Pancreas (tissue), 10 donors: ENCODE measurements around the gene LTB4R2. TPM values are rescaled to one million over a fixed set of nuclear protein-coding genes. Genes with fewer than 3 reads are reported as not detected.

Source experiments
- ATAC-seq, 4 donors: fragments of 200-7000 bp; cut with Tn5 transposase; one replicate each; pipeline versions ENCODE4 v1.8.0 to v1.9.1; 2020; ENCODE audit warnings: mild to moderate bottlenecking in 4 of 4, moderate library complexity in 4 of 4
- DNase-seq, 6 donors: peaks; one replicate each; pipeline ENCODE4 v3.0.0-alpha.2; 2020
- FAIRE-seq: peaks from 2 replicates; lab custom pipeline; 2012; peaks lifted over from hg19 to GRCh38; lab: Jason Lieb, UNC
- H3K27ac ChIP-seq, 4 donors: fragments of 200-600 bp; sonication (generic); 1 replicate in 3 of 4; 2 replicates in 1 of 4; pipeline versions ENCODE4 v1.5.0 to v1.8.0; 2020
- H3K27me3 ChIP-seq, 4 donors: fragments of 200-600 bp; one replicate each; pipeline ENCODE4 v1.8.0; 2021
- H3K36me3 ChIP-seq, 3 donors: fragments of 200-600 bp; sonication (generic) in 1 of 3; one replicate each; pipeline versions ENCODE4 v1.5.0 to v1.8.0; 2020 to 2021
- H3K4me1 ChIP-seq, 3 donors: fragments of 200-600 bp; one replicate each; pipeline ENCODE4 v1.8.0; 2021
- H3K4me3 ChIP-seq, 4 donors: fragments of 200-600 bp; sonication (generic) in 2 of 4; one replicate each; pipeline versions ENCODE4 v1.5.0 to v1.8.0; 2020 to 2021
- H3K9me3 ChIP-seq, 4 donors: fragments of 200-600 bp; one replicate each; pipeline ENCODE4 v1.8.0; 2021
- CTCF ChIP-seq, 4 donors: fragments of 200-600 bp; sonication (generic) in 3 of 4; IDR thresholded peaks; one replicate each; pipeline versions ENCODE4 v1.5.0 to v1.8.0; 2021; ENCODE audit warnings: antibody characterized with exemption in 4 of 4
- whole genome bisulfite sequencing, 2 donors: extraction: QIAGEN DNeasy Blood & Tissue Kit; methylation state at CpG; one replicate each; pipeline ENCODE4 v1.1.7; 2013; 5-methylcytosine and 5-hydroxymethylcytosine counted together
- intact Hi-C, 3 donors: fragments of 100-400 bp; cut with DNase I; formaldehyde crosslinking; loops; one replicate each; pipeline versions ENCODE4 v1.11.1 to v1.14.2; 2022
- polyA plus RNA-seq, 2 donors: library from polyadenylated mRNA; stranded (reverse); fragments of 200-250 nt; gene quantifications; one replicate each; pipeline ENCODE4 v1.2.3, GENCODE V29; 2013
- total RNA-seq, 6 donors: library from RNA; stranded (reverse); fragmentation: NEBNext Ultra II Directional in 4 of 6; extraction: Animal tissue kit (Norgen Biotek cat#: 25700) in 4 of 6; gene quantifications; one replicate each; pipeline versions ENCODE4 v1.2.1 to v1.2.4, GENCODE V29; 2021 to 2023
- donor health status: healthy with polysubstance abuse.
- donor health status: DM: no; HTN: no; CAD: no; lungs with moderate emphysema.
- donor health status: DM: no; HTN: no; CAD: no.
- donor health status: control.
- donor health status: control.
- donor health status: Bipolar disorder and iron deficiency.
- donor health status: DM: yes; HTN: yes; CAD: no.
- donor health status: DM: no; HTN: no; CAD: no.
- donor health status: DM: no; HTN: no; CAD: no.
- donor health status: DM: yes; HTN: yes; CAD: no.

Gene LTB4R2
- total and polyA plus RNA-seq, 8 donors, result 0.73 to 3.1 (median 2.2) TPM

GRCh38 chr14:24361326-24361725 is 51.4 kb downstream of the LTB4R2 start:
- no peak overlapping the region for H3K27ac ChIP-seq
- H3K4me1 ChIP-seq, result peaks cover 0 to 10% (median 0%) of the 10 kb centered on the region in 3 donors
- TF ChIP-seq CTCF (IDR thresholded peaks at IDR 0.05), result no peak
- 62 to 79% methylated on average over 2 of the region's 2 CpGs for WGBS, 2 donors
- no peak for DNase-seq
- ATAC-seq, result no peak
- intact Hi-C loops, result no loop called here
- H3K27me3 ChIP-seq, result no peaks in the 10 kb centered on the region
- no peaks in the 10 kb centered on the region for H3K9me3 ChIP-seq
- no peak overlapping the region for H3K4me3 ChIP-seq
- FAIRE-seq, result no peak
- no peaks in the 10 kb centered on the region for H3K36me3 ChIP-seq

Other genes with a start within 250 kb of the LTB4R2 start
Only the 30 nearest of the 33 such genes appear.
- gene DCAF11, start 195.4 kb upstream of the LTB4R2 start, total RNA-seq, result 10 to 100 TPM; 50.1 to 78.9 (median 60.3) TPM
- 10 to 100 TPM; 34.2 to 41.6 TPM for gene DCAF11, start 195.4 kb upstream of the LTB4R2 start, polyA plus RNA-seq
- 1 to 10 TPM in 3 of 6 donors, under 1 TPM in 3; 0.37 to 2.4 (median 1.1) TPM for gene NRL, start 195.2 kb upstream of the LTB4R2 start, total RNA-seq
- gene NRL, start 195.2 kb upstream of the LTB4R2 start, polyA plus RNA-seq, result 1 to 10 TPM; 2.3 TPM
- gene FITM1, start 179.5 kb upstream of the LTB4R2 start, total RNA-seq, result 10 to 100 TPM in 1 of 6 donors, 1 to 10 TPM in 5; 2.7 to 12.0 (median 4.0) TPM
- gene FITM1, start 179.5 kb upstream of the LTB4R2 start, polyA plus RNA-seq, result 10 to 100 TPM in 1 of 2 donors, 1 to 10 TPM in 1; 3.4 to 11.1 TPM
- 100 to 1,000 TPM in 2 of 6 donors, 10 to 100 TPM in 4; 46.4 to 107 (median 68.8) TPM for gene PSME1, start 173.9 kb upstream of the LTB4R2 start, total RNA-seq
- gene PSME1, start 173.9 kb upstream of the LTB4R2 start, polyA plus RNA-seq, result 100 to 1,000 TPM in 1 of 2 donors, 10 to 100 TPM in 1; 88.9 to 132 TPM
- gene EMC9, start 168.5 kb upstream of the LTB4R2 start, total RNA-seq, result 10 to 100 TPM in 5 of 6 donors, 1 to 10 TPM in 1; 8.1 to 18.8 (median 13.5) TPM
- 10 to 100 TPM; 52.4 to 72.6 TPM for gene EMC9, start 168.5 kb upstream of the LTB4R2 start, polyA plus RNA-seq
- 10 to 100 TPM; 33.9 to 90.3 (median 59.2) TPM for gene PSME2, start 163.5 kb upstream of the LTB4R2 start, total RNA-seq
- 100 to 1,000 TPM; 180 to 285 TPM for gene PSME2, start 163.5 kb upstream of the LTB4R2 start, polyA plus RNA-seq
- 10 to 100 TPM; 25.8 to 44.2 (median 37.1) TPM for gene RNF31, start 162.6 kb upstream of the LTB4R2 start, total RNA-seq
- gene RNF31, start 162.6 kb upstream of the LTB4R2 start, polyA plus RNA-seq, result 100 to 1,000 TPM; 124 to 169 TPM
- gene IRF9, start 148.9 kb upstream of the LTB4R2 start, total RNA-seq, result 10 to 100 TPM; 20.3 to 60.7 (median 27.9) TPM
- 10 to 100 TPM; 50.7 to 60.8 TPM for gene IRF9, start 148.9 kb upstream of the LTB4R2 start, polyA plus RNA-seq
- 1 to 10 TPM; 3.5 to 9.9 (median 4.5) TPM for gene REC8, start 138.1 kb upstream of the LTB4R2 start, total RNA-seq
- 10 to 100 TPM; 22.8 to 41.1 TPM for gene REC8, start 138.1 kb upstream of the LTB4R2 start, polyA plus RNA-seq
- gene IPO4, start 121.3 kb upstream of the LTB4R2 start, total RNA-seq, result 10 to 100 TPM; 24.6 to 62.0 (median 31.0) TPM
- 10 to 100 TPM; 21.3 to 29.4 TPM for gene IPO4, start 121.3 kb upstream of the LTB4R2 start, polyA plus RNA-seq
- 10 to 100 TPM; 29.2 to 46.8 (median 38.4) TPM for gene TM9SF1, start 114.7 kb upstream of the LTB4R2 start, total RNA-seq
- 10 to 100 TPM; 20.5 to 34.4 TPM for gene TM9SF1, start 114.7 kb upstream of the LTB4R2 start, polyA plus RNA-seq
- under 1 TPM in 5 of 6 donors, not detected in 1; 0.16 to 0.66 (median 0.40) TPM for gene TSSK4, start 104.4 kb upstream of the LTB4R2 start, total RNA-seq
- under 1 TPM; 0.14 to 0.46 TPM for gene TSSK4, start 104.4 kb upstream of the LTB4R2 start, polyA plus RNA-seq
- gene CHMP4A, start 96.7 kb upstream of the LTB4R2 start, total RNA-seq, result 10 to 100 TPM; 16.3 to 31.2 (median 22.4) TPM
- 10 to 100 TPM; 35.4 to 79.9 TPM for gene CHMP4A, start 96.7 kb upstream of the LTB4R2 start, polyA plus RNA-seq
- 10 to 100 TPM in 2 of 6 donors, 1 to 10 TPM in 4; 7.8 to 11.9 (median 9.3) TPM for gene MDP1, start 94.1 kb upstream of the LTB4R2 start, total RNA-seq
- 10 to 100 TPM; 20.4 to 31.7 TPM for gene MDP1, start 94.1 kb upstream of the LTB4R2 start, polyA plus RNA-seq
- gene NEDD8, start 77.8 kb upstream of the LTB4R2 start, total RNA-seq, result 10 to 100 TPM; 32.5 to 65.1 (median 46.9) TPM
- gene NEDD8, start 77.8 kb upstream of the LTB4R2 start, polyA plus RNA-seq, result 100 to 1,000 TPM in 1 of 2 donors, 10 to 100 TPM in 1; 62.8 to 118 TPM
- gene GMPR2, start 77.2 kb upstream of the LTB4R2 start, total RNA-seq, result 10 to 100 TPM; 24.3 to 37.0 (median 28.6) TPM
- 10 to 100 TPM; 23.6 to 48.1 TPM for gene GMPR2, start 77.2 kb upstream of the LTB4R2 start, polyA plus RNA-seq
- gene TINF2, start 67.5 kb upstream of the LTB4R2 start, total RNA-seq, result 10 to 100 TPM; 32.1 to 42.6 (median 34.4) TPM
- 10 to 100 TPM; 23.8 to 43.8 TPM for gene TINF2, start 67.5 kb upstream of the LTB4R2 start, polyA plus RNA-seq
- 1 to 10 TPM; 1.2 to 3.8 (median 2.2) TPM for gene TGM1, start 47.0 kb upstream of the LTB4R2 start, total RNA-seq
- 1 to 10 TPM; 4.8 to 5.4 TPM for gene TGM1, start 47.0 kb upstream of the LTB4R2 start, polyA plus RNA-seq
- gene RABGGTA, start 38.5 kb upstream of the LTB4R2 start, total RNA-seq, result 10 to 100 TPM; 15.4 to 21.0 (median 18.2) TPM
- gene RABGGTA, start 38.5 kb upstream of the LTB4R2 start, polyA plus RNA-seq, result 10 to 100 TPM; 49.1 to 51.5 TPM
- 10 to 100 TPM in 3 of 6 donors, 1 to 10 TPM in 3; 6.1 to 15.3 (median 11.2) TPM for gene DHRS1, start 10.4 kb upstream of the LTB4R2 start, total RNA-seq
- 10 to 100 TPM; 18.9 to 21.1 TPM for gene DHRS1, start 10.4 kb upstream of the LTB4R2 start, polyA plus RNA-seq
- 10 to 100 TPM in 4 of 6 donors, 1 to 10 TPM in 2; 8.8 to 13.9 (median 11.3) TPM for gene NOP9, start 10.3 kb upstream of the LTB4R2 start, total RNA-seq
- gene NOP9, start 10.3 kb upstream of the LTB4R2 start, polyA plus RNA-seq, result 1 to 10 TPM; 6.2 to 8.7 TPM
- gene CIDEB, start 2.2 kb upstream of the LTB4R2 start, total RNA-seq, result 10 to 100 TPM in 3 of 6 donors, 1 to 10 TPM in 3; 6.3 to 11.3 (median 9.4) TPM
- 10 to 100 TPM in 1 of 2 donors, 1 to 10 TPM in 1; 9.2 to 15.0 TPM for gene CIDEB, start 2.2 kb upstream of the LTB4R2 start, polyA plus RNA-seq
- gene LTB4R, start 1.4 kb downstream of the LTB4R2 start, total RNA-seq, result 1 to 10 TPM; 1.9 to 3.2 (median 2.3) TPM
- gene LTB4R, start 1.4 kb downstream of the LTB4R2 start, polyA plus RNA-seq, result 10 to 100 TPM; 13.0 to 15.5 TPM
- 10 to 100 TPM in 1 of 6 donors, 1 to 10 TPM in 5; 3.2 to 10.6 (median 5.1) TPM for gene ADCY4, start 24.9 kb downstream of the LTB4R2 start, total RNA-seq
- gene ADCY4, start 24.9 kb downstream of the LTB4R2 start, polyA plus RNA-seq, result 10 to 100 TPM; 33.8 to 59.3 TPM
- gene RIPK3, start 29.9 kb downstream of the LTB4R2 start, total RNA-seq, result 10 to 100 TPM in 1 of 6 donors, 1 to 10 TPM in 5; 3.9 to 12.1 (median 5.7) TPM
- gene RIPK3, start 29.9 kb downstream of the LTB4R2 start, polyA plus RNA-seq, result 10 to 100 TPM; 12.9 to 13.0 TPM
- gene NFATC4, start 58.0 kb downstream of the LTB4R2 start, total RNA-seq, result 10 to 100 TPM in 3 of 6 donors, 1 to 10 TPM in 3; 3.3 to 27.5 (median 10.5) TPM
- gene NFATC4, start 58.0 kb downstream of the LTB4R2 start, polyA plus RNA-seq, result 10 to 100 TPM; 77.0 to 97.9 TPM
- 1 to 10 TPM; 2.1 to 9.0 (median 4.3) TPM for gene NYNRIN, start 88.9 kb downstream of the LTB4R2 start, total RNA-seq
- gene NYNRIN, start 88.9 kb downstream of the LTB4R2 start, polyA plus RNA-seq, result 1 to 10 TPM; 2.7 to 5.6 TPM
- gene CBLN3, start 119.5 kb downstream of the LTB4R2 start, total RNA-seq, result 1 to 10 TPM in 1 of 6 donors, under 1 TPM in 5; 0.47 to 5.6 (median 0.75) TPM
- 1 to 10 TPM in 1 of 2 donors, under 1 TPM in 1; 0.91 to 1.4 TPM for gene CBLN3, start 119.5 kb downstream of the LTB4R2 start, polyA plus RNA-seq
- 10 to 100 TPM; 25.4 to 42.9 (median 27.9) TPM for gene KHNYN, start 119.8 kb downstream of the LTB4R2 start, total RNA-seq
- gene KHNYN, start 119.8 kb downstream of the LTB4R2 start, polyA plus RNA-seq, result 10 to 100 TPM; 21.8 to 26.9 TPM
- gene SDR39U1, start 132.6 kb downstream of the LTB4R2 start, total RNA-seq, result 10 to 100 TPM; 22.0 to 33.8 (median 28.9) TPM
- 100 to 1,000 TPM in 1 of 2 donors, 10 to 100 TPM in 1; 86.1 to 124 TPM for gene SDR39U1, start 132.6 kb downstream of the LTB4R2 start, polyA plus RNA-seq